IMR-90 (cell line): Measurements from ENCODE around the gene RDH12. TPM values are rescaled to one million over a fixed set of nuclear protein-coding genes. Genes with fewer than 3 reads are reported as not detected.

ENCODE experiments used
- ATAC-seq: fragments of 200-7000 bp; cut with Tn5 transposase; 2 replicates; pipeline ENCODE4 v1.9.1; 2020; ENCODE audit warnings: low read depth, mild to moderate bottlenecking, moderate library complexity
- BruUV-seq: library from RNA; stranded (reverse); fragments of 400-500 nt; replicated peaks from 2 replicates; lab custom pipeline; 2021; lab: Mats Ljungman, UMichigan
- CTCF ChIA-PET: fragments of 300-600 bp; formaldehyde crosslinking; extraction: SDS; loops from one replicate; lab custom pipeline; 2021; ENCODE audit warnings: antibody characterized with exemption; lab: Yijun Ruan, JAX
- POLR2A ChIA-PET: fragments of 300-600 bp; sonication (Branson Sonifier 250); formaldehyde crosslinking; loops from one replicate; lab custom pipeline; 2022; ENCODE audit warnings: antibody characterized with exemption; ENCODE audit not compliant: unreplicated experiment; lab: Charles Lee
- DNase-seq: peaks from one replicate; pipeline ENCODE4 v3.0.0; 2013
- H2AFZ ChIP-seq: replicated peaks from 2 replicates; pipeline ENCODE3; 2013; ENCODE audit warnings: low read length, mild to moderate bottlenecking; ENCODE audit not compliant: poor library complexity
- H2AK5ac ChIP-seq: 2 replicates; pipeline ENCODE4 v1.6.1; 2013; ENCODE audit warnings: low read depth, low read length, inconsistent platforms
- H2AK9ac ChIP-seq: replicated peaks from 2 replicates; pipeline ENCODE3; 2013; ENCODE audit warnings: mild to moderate bottlenecking, low read depth, low read length, moderate library complexity; ENCODE audit not compliant: poor library complexity
- H2BK120ac ChIP-seq: 2 replicates; pipeline ENCODE4 v1.6.1; 2013; ENCODE audit warnings: low read depth, low read length, inconsistent platforms
- H2BK15ac ChIP-seq: 3 replicates; pipeline ENCODE4 v1.6.1; 2013; ENCODE audit warnings: low read depth, low read length, inconsistent platforms
- H2BK20ac ChIP-seq: 2 replicates; pipeline ENCODE4 v1.6.1; 2013; ENCODE audit warnings: low read depth, mild to moderate bottlenecking, inconsistent platforms, low read length, moderate library complexity
- H2BK5ac ChIP-seq: 2 replicates; pipeline ENCODE4 v1.6.1; 2013; ENCODE audit warnings: mild to moderate bottlenecking, low read depth, low read length, inconsistent platforms; ENCODE audit not compliant: poor library complexity, severe bottlenecking
- H3K14ac ChIP-seq: replicated peaks from 2 replicates; pipeline ENCODE4 v1.6.1; 2013; ENCODE audit warnings: low read depth, low read length, inconsistent platforms
- H3K18ac ChIP-seq: 2 replicates; pipeline ENCODE4 v1.6.1; 2013; ENCODE audit warnings: low read depth, low read length, control low read depth
- H3K23ac ChIP-seq: 2 replicates; pipeline ENCODE4 v1.6.1; 2013; ENCODE audit warnings: low read depth, low read length, inconsistent platforms
- H3K27ac ChIP-seq: 2 replicates; pipeline ENCODE4 v1.5.1; 2013; ENCODE audit warnings: mild to moderate bottlenecking, control low read depth, low read length; ENCODE audit not compliant: insufficient read depth
- H3K27me3 ChIP-seq: 2 replicates; pipeline ENCODE4 v1.6.1; 2013; ENCODE audit warnings: low read length; ENCODE audit not compliant: control insufficient read depth, insufficient read depth
- H3K36me3 ChIP-seq: 2 replicates; pipeline ENCODE4 v1.6.1; 2013; ENCODE audit warnings: low read length, mixed read lengths; ENCODE audit not compliant: control insufficient read depth, insufficient read depth
- H3K4ac ChIP-seq: 2 replicates; pipeline ENCODE4 v1.6.1; 2013; ENCODE audit warnings: low read depth, low read length, inconsistent platforms
- H3K4me1 ChIP-seq: 2 replicates; pipeline ENCODE4 v1.6.1; 2013; ENCODE audit warnings: low read length, mixed read lengths; ENCODE audit not compliant: control insufficient read depth, insufficient read depth
- H3K4me2 ChIP-seq: 2 replicates; pipeline ENCODE4 v1.6.1; 2013; ENCODE audit warnings: low read depth, mild to moderate bottlenecking, control low read depth, low read length, moderate library complexity
- H3K4me3 ChIP-seq: 2 replicates; pipeline ENCODE4 v1.5.1; 2013; ENCODE audit warnings: low read depth, mild to moderate bottlenecking, control low read depth, low read length, moderate library complexity; ENCODE audit not compliant: insufficient read depth
- H3K56ac ChIP-seq: 2 replicates; pipeline ENCODE4 v1.6.1; 2013; ENCODE audit warnings: low read length, inconsistent platforms; ENCODE audit not compliant: insufficient read depth; ENCODE audit errors: extremely low read depth
- H3K79me1 ChIP-seq, 2 experiments: 2 replicates each; pipeline ENCODE4 v1.6.1; 2013; ENCODE audit warnings: low read length in 2 of 2, inconsistent platforms in 1 of 2, low read depth in 1 of 2
- H3K9ac ChIP-seq: 2 replicates; pipeline ENCODE4 v1.6.1; 2013; ENCODE audit warnings: low read depth, low read length, control low read depth
- H3K9me1 ChIP-seq: 2 replicates; pipeline ENCODE4 v1.6.1; 2013; ENCODE audit warnings: low read length, inconsistent platforms; ENCODE audit not compliant: insufficient read depth
- H3K9me3 ChIP-seq: 2 replicates; pipeline ENCODE4 v1.6.1; 2013; ENCODE audit warnings: low read length; ENCODE audit not compliant: control insufficient read depth, insufficient read depth
- H4K20me1 ChIP-seq: 2 replicates; pipeline ENCODE4 v1.6.1; 2013; ENCODE audit warnings: low read length, inconsistent platforms; ENCODE audit not compliant: insufficient read depth
- H4K5ac ChIP-seq: 2 replicates; pipeline ENCODE4 v1.6.1; 2013; ENCODE audit warnings: mild to moderate bottlenecking, low read depth, low read length, control low read depth
- H4K8ac ChIP-seq, 2 experiments: 2 replicates each; pipeline ENCODE4 v1.6.1; 2013; ENCODE audit warnings: low read depth in 2 of 2, low read length in 2 of 2, control low read depth in 1 of 2, inconsistent platforms in 1 of 2
- H4K91ac ChIP-seq: 2 replicates; pipeline ENCODE4 v1.6.1; 2013; ENCODE audit warnings: low read depth, low read length, inconsistent platforms; ENCODE audit not compliant: insufficient read depth
- CEBPB ChIP-seq: IDR thresholded peaks from 2 replicates; pipeline ENCODE4 v1.6.1; 2012; ENCODE audit warnings: low read depth, low read length, improper control_type of control experiment
- CHD1 ChIP-seq: IDR thresholded peaks from 2 replicates; pipeline ENCODE4 v1.6.1; 2012; ENCODE audit warnings: low read depth, low read length, improper control_type of control experiment
- FOS ChIP-seq: fragments of 150-350 bp; IDR thresholded peaks from 2 replicates; pipeline ENCODE4 v1.6.1; 2016; ENCODE audit warnings: low read depth, low read length
- MAFK ChIP-seq: IDR thresholded peaks from 2 replicates; pipeline ENCODE4 v1.6.1; 2012; ENCODE audit warnings: low read depth, low read length, improper control_type of control experiment
- MAZ ChIP-seq: IDR thresholded peaks from 2 replicates; pipeline ENCODE4 v1.6.1; 2012; ENCODE audit warnings: low read depth, mild to moderate bottlenecking, low read length, improper control_type of control experiment, moderate library complexity, borderline replicate concordance
- MXI1 ChIP-seq: IDR thresholded peaks from 2 replicates; pipeline ENCODE4 v1.6.1; 2012; ENCODE audit warnings: low read depth, mild to moderate bottlenecking, low read length, moderate library complexity, borderline replicate concordance
- POLR2A ChIP-seq: IDR thresholded peaks from 2 replicates; pipeline ENCODE4 v1.6.1; 2012; ENCODE audit warnings: mild to moderate bottlenecking, low read depth, low read length
- RAD21 ChIP-seq: IDR thresholded peaks from 2 replicates; pipeline ENCODE4 v1.6.1; 2012; ENCODE audit warnings: low read length, improper control_type of control experiment
- RCOR1 ChIP-seq: IDR thresholded peaks from 2 replicates; pipeline ENCODE4 v1.6.1; 2012; ENCODE audit warnings: mild to moderate bottlenecking, low read length, improper control_type of control experiment; ENCODE audit not compliant: insufficient replicate concordance
- RFX5 ChIP-seq: IDR thresholded peaks from 2 replicates; pipeline ENCODE4 v1.8.0; 2012; ENCODE audit warnings: low read depth, mild to moderate bottlenecking, low read length, moderate library complexity
- USF2 ChIP-seq: fragments of 150-350 bp; IDR thresholded peaks from 2 replicates; pipeline ENCODE4 v1.6.1; 2017; ENCODE audit warnings: mild to moderate bottlenecking, antibody characterized with exemption, low read length, low read depth
- WGBS, 2 experiments: methylation state at CpG; one replicate each; pipeline versions ENCODE4 v1.1.5 to v1.1.7; 2013; ENCODE audit warnings: missing lambda C conversion rate in 2 of 2; ENCODE audit not compliant: insufficient read length in 1 of 2; ENCODE audit errors: extremely low coverage in 2 of 2; 5-methylcytosine and 5-hydroxymethylcytosine counted together
- dilution Hi-C: fragments of 300-500 bp; cut with HindIII; formaldehyde crosslinking; loops from one replicate; pipeline ENCODE4 v1.14.3; 2018; ENCODE audit warnings: low sequenced_read_pairs; ENCODE audit not compliant: unreplicated experiment
- in situ Hi-C: fragments of 300-500 bp; cut with MboI; formaldehyde crosslinking; loops from 3 replicates; pipeline ENCODE4 v1.14.3; 2019; ENCODE audit warnings: low sequenced_read_pairs, inconsistent platforms, mixed read lengths
- intact Hi-C: fragments of 100-400 bp; cut with micrococcal nuclease; formaldehyde crosslinking; loops from 2 replicates; pipeline ENCODE4 v1.10.0; 2022
- polyA plus RNA-seq, 3 experiments: library from polyadenylated mRNA; depleted of rRNA; stranded (reverse); fragments of >200 nt; gene quantifications; 2 replicates each; pipeline ENCODE4 v1.2.3, GENCODE V29; 2012; ENCODE audit warnings: low replicate concordance in 1 of 3
- total RNA-seq: library from RNA; depleted of rRNA; stranded (reverse); fragments of >200 nt; gene quantifications from 2 replicates; pipeline ENCODE4 v1.2.3, GENCODE V29; 2012

Gene RDH12
- total and polyA plus RNA-seq, 2 of the 4 experiments (the other 2 are of a cell fraction) = not detected

- Histone ChIP-seq H2BK15ac (no peak overlapping the region), H3K9ac (no peak overlapping the region), H3K23ac (no peak overlapping the region), H3K27ac (no peak overlapping the region), H4K8ac (no peak overlapping the region), H4K5ac (no peak overlapping the region), H2BK5ac (no peak overlapping the region), H3K4me2 (no peak overlapping the region), H2AFZ (no peak overlapping the region), H2AK5ac (no peak overlapping the region), H2BK120ac (no peak overlapping the region), H3K14ac (no peak overlapping the region), H3K4me1 (no peaks in the 10 kb centered on the region), H3K79me1 (no peaks in the 10 kb centered on the region), H3K9me1 (peaks cover 8% of the 10 kb centered on the region; the same call in 1 of the 2 replicates), H3K27me3 (no peaks in the 10 kb centered on the region), H3K36me3 (peaks cover 41% of the 10 kb centered on the region), H3K4ac (no peak overlapping the region), H4K91ac (no peak overlapping the region), H4K20me1 (no peaks in the 10 kb centered on the region), H3K18ac (no peak overlapping the region), H2BK20ac (no peak overlapping the region), H2AK9ac (no peak overlapping the region), H3K56ac (no peak overlapping the region), H3K9me3 (no peaks in the 10 kb centered on the region), H3K4me3 (no peak overlapping the region)
- CTCF ChIA-PET = no interaction called here
- BruUV-seq = no TSS peak
- intact Hi-C loops = loop anchor here (5.0 kb wide), 1 partner anchor 36 kb away; no protein-coding TSS in a partner anchor
- ATAC-seq (no peak), DNase-seq (no peak)
- no peak for TF ChIP-seq MXI1
- TF ChIP-seq RFX5 = no peak
- no peak for TF ChIP-seq RCOR1
- no peak for TF ChIP-seq MAFK
- TF ChIP-seq USF2 = no peak
- TF ChIP-seq CEBPB = no peak
- TF ChIP-seq MAZ = no peak
- TF ChIP-seq CHD1 = no peak
- no peak for TF ChIP-seq RAD21
- no peak for TF ChIP-seq FOS
- no peak for TF ChIP-seq POLR2A
- in situ Hi-C loops = no loop called here
- dilution Hi-C loops = no loop called here
- POLR2A ChIA-PET = interaction anchor here (0.6 kb wide), 1 partner anchor 26 kb away, joined by 3 read pairs; no protein-coding TSS in a partner anchor
- 84% methylated on average over 5 of the region's 10 CpGs; no CpG with 5 or more reads in 1 of the 2 experiments for WGBS, 2 experiments
These were observed 64.5 kb downstream of the RDH12 start for GRCh38 chr14:67766035-67766680.
